Upper lobe of left lung (tissue), 4 donors: ENCODE results near the gene ALG9.

Experiments used
- POLR2AphosphoS5 ChIP-seq, 2 donors: sonication (generic); formaldehyde crosslinking; IDR thresholded peaks; one replicate each; pipeline ENCODE4 v1.5.1; 2017; ENCODE audit warnings: antibody characterized with exemption in 2 of 2
- TF ChIP-seq, protein P1 (sequence below), 6 experiments: fragments of 450-650 bp in 4 of 6; fragments of 200-600 bp in 2 of 6; sonication (generic) in 2 of 6; IDR thresholded peaks; one replicate each; pipeline ENCODE4 v1.5.1; 2016 to 2019; ENCODE audit warnings: antibody characterized with exemption in 6 of 6

GRCh38 chr11:111910676-111911562 lies 39.5 kb upstream of the ALG9 start:
- TF ChIP-seq, protein P1, sequence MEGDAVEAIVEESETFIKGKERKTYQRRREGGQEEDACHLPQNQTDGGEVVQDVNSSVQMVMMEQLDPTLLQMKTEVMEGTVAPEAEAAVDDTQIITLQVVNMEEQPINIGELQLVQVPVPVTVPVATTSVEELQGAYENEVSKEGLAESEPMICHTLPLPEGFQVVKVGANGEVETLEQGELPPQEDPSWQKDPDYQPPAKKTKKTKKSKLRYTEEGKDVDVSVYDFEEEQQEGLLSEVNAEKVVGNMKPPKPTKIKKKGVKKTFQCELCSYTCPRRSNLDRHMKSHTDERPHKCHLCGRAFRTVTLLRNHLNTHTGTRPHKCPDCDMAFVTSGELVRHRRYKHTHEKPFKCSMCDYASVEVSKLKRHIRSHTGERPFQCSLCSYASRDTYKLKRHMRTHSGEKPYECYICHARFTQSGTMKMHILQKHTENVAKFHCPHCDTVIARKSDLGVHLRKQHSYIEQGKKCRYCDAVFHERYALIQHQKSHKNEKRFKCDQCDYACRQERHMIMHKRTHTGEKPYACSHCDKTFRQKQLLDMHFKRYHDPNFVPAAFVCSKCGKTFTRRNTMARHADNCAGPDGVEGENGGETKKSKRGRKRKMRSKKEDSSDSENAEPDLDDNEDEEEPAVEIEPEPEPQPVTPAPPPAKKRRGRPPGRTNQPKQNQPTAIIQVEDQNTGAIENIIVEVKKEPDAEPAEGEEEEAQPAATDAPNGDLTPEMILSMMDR (IDR thresholded peaks at IDR 0.05), result no peak
- no peak for TF ChIP-seq POLR2AphosphoS5 (IDR thresholded peaks at IDR 0.05)
